Thyroid gland (tissue), 4 donors: ENCODE measurements around the gene C5.

Experiments used
- POLR2A ChIP-seq, 2 donors: fragments of 450-650 bp; IDR thresholded peaks; one replicate each; pipeline ENCODE4 v1.6.1; 2017; ENCODE audit warnings: antibody characterized with exemption in 2 of 2, mild to moderate bottlenecking in 2 of 2, moderate library complexity in 1 of 2
- TF ChIP-seq, protein P1 (sequence below), 6 experiments: fragments of 200-600 bp in 3 of 6; fragments of 450-650 bp in 3 of 6; sonication (generic) in 3 of 6; IDR thresholded peaks; one replicate each; pipeline ENCODE4 v1.5.1; 2016 to 2019; ENCODE audit warnings: antibody characterized with exemption in 6 of 6, mild to moderate bottlenecking in 2 of 6, inconsistent platforms in 1 of 6, moderate library complexity in 1 of 6

DNA sequence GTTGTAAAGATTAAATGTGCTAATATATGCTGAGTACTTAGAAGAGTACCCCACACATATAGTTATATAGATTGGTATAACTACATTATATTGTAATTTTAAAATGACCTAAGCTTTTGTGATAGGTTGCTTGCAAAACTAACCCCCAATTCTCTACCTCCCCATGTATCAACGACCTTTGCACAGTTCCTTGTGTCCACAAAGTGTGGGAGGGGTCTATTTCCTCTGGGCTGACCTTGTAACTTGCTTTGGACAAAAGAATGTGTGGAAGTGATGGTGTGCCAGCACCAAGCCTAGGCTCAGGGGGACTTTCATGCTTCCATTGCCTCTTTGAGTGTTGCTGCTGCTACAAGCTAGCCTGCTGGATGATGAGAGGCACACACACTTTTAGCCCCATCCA, 20.6 kb downstream of the C5 start:
- TF ChIP-seq, protein P1, sequence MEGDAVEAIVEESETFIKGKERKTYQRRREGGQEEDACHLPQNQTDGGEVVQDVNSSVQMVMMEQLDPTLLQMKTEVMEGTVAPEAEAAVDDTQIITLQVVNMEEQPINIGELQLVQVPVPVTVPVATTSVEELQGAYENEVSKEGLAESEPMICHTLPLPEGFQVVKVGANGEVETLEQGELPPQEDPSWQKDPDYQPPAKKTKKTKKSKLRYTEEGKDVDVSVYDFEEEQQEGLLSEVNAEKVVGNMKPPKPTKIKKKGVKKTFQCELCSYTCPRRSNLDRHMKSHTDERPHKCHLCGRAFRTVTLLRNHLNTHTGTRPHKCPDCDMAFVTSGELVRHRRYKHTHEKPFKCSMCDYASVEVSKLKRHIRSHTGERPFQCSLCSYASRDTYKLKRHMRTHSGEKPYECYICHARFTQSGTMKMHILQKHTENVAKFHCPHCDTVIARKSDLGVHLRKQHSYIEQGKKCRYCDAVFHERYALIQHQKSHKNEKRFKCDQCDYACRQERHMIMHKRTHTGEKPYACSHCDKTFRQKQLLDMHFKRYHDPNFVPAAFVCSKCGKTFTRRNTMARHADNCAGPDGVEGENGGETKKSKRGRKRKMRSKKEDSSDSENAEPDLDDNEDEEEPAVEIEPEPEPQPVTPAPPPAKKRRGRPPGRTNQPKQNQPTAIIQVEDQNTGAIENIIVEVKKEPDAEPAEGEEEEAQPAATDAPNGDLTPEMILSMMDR (IDR thresholded peaks at IDR 0.05), result no peak
- no peak for TF ChIP-seq POLR2A (IDR thresholded peaks at IDR 0.05)
